ENCODE results near the gene SSTR1.

DNA sequence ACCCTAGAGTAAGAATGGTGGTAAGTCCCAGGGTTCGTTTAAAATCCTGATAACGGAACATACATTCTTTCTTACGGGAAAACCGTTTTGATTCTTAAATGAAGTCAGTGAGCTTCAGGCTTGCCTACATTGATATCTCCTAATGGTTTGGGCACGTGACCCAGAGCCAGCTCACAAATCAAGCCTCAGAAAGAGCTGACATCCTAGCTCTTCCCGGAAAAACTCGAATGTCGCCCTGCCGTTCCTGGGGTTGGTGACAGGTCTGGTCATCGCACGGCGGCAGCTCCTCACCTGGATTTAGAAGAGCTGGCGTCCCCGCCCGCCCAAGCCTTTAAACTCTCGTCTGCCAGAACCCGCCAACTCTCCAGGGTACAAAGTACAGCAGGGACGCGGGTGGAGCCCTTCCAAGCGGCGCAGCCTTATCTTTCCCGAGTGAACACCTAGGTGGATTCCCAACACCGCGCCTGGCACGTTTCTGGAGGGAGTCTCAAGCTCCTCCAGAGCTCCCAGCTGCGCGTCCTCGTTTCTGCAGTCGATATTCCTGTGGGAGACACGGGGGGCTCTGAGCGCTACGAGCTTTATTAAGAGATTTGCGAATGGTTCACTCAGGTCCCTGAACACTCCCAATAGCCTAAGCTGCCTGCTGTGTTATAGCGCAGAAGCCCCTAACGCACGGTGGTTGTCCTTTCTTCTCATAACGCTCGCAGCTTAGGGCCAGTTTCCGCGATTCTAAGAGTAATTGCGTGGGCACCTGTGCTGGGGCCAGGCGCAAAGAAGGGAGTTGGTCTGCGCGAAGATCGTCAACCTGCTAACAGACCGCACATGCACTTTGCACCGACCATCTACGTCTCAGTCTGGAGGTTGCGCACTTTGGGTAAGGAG, at the start of gene SSTR1:
- TF ChIP-seq, protein P1, sequence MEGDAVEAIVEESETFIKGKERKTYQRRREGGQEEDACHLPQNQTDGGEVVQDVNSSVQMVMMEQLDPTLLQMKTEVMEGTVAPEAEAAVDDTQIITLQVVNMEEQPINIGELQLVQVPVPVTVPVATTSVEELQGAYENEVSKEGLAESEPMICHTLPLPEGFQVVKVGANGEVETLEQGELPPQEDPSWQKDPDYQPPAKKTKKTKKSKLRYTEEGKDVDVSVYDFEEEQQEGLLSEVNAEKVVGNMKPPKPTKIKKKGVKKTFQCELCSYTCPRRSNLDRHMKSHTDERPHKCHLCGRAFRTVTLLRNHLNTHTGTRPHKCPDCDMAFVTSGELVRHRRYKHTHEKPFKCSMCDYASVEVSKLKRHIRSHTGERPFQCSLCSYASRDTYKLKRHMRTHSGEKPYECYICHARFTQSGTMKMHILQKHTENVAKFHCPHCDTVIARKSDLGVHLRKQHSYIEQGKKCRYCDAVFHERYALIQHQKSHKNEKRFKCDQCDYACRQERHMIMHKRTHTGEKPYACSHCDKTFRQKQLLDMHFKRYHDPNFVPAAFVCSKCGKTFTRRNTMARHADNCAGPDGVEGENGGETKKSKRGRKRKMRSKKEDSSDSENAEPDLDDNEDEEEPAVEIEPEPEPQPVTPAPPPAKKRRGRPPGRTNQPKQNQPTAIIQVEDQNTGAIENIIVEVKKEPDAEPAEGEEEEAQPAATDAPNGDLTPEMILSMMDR (IDR thresholded peaks at IDR 0.05) = no peak
- no peak for TF ChIP-seq POLR2A (IDR thresholded peaks at IDR 0.05)

Data from uterus (tissue), 2 donors.